Sciatic nerve (tissue), 2 donors: ENCODE measurements around the gene PNLDC1. TPM values are rescaled to one million over a fixed set of nuclear protein-coding genes. Genes with fewer than 3 reads are reported as not detected.
A peak's percentile ranks its signal among the peaks of the same experiment; 100 is the strongest.
"Not testable (repeated sequence)": the region's sequence is repeated elsewhere in the genome, so short reads cannot be mapped to it uniquely, and the experiment has no call there.

Source experiments
- ATAC-seq: fragments of 200-7000 bp; cut with Tn5 transposase; one replicate; pipeline ENCODE4 v1.9.1; 2020; ENCODE audit warnings: mild to moderate bottlenecking, moderate library complexity
- DNase-seq: peaks from one replicate; pipeline ENCODE4 v3.0.0-alpha.2; 2020; ENCODE audit warnings: low spot score
- intact Hi-C: fragments of 100-400 bp; cut with DNase I; formaldehyde crosslinking; loops from one replicate; pipeline ENCODE4 v1.14.2; 2022
- total RNA-seq: library from RNA; stranded (reverse); fragmentation: NEBNext Ultra II Directional; extraction: Animal tissue kit (Norgen Biotek cat#: 25700); gene quantifications from one replicate; pipeline ENCODE4 v1.2.1, GENCODE V29; 2021
- donor health status: DM: no; HTN: no; CAD: no.
- donor health status: DM: no; HTN: no; CAD: no.

Gene PNLDC1
- total RNA-seq, 1 donor from 2014 or later = not detected

DNA sequence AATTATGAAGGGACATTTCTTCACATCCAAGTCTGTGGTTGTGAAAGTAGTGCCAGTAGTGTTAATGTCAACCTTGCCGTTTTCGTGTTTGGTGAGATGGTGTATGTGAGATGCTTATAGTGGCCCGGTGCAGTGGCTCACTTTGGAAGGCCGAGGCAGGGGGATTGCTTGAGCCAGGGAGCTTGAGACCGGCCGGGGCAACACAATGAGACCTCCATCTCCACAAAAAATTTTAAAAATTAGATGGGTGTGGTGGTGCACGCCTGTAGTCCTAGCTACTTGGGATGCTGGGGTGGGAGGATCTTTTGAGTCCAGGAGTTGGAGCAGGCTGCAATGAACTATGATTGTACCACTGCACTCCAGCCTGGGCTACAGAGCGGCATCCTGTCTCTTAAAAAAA is 37.4 kb downstream of the PNLDC1 start:
- DNase-seq (no peak), ATAC-seq (no peak)
- intact Hi-C loops = no loop called here

GRCh38 chr6:159838020-159838744 is 38.1 kb downstream of the PNLDC1 start:
- no peak for ATAC-seq
- intact Hi-C loops = no loop called here
- DNase-seq = no peak

DNA sequence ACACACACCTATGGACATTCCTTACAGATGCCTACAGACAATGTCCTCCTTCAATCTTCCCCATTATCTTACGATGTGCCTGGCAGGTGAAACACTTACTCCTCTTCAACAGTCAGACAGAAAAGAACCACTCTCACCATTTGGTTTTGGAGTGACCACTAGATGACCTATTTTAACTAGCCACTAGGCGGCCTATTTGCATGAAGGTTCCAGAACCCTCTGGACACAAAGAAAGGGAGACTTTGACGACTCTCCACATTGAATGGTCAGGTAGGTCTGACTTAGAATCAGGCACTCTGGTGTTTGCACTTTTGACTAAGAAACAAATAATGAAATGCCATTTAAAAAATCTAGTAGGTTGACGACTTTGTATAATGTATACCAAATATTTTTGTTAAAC is 42.0 kb downstream of the PNLDC1 start:
- intact Hi-C loops = no loop called here
- DNase-seq (no peak), ATAC-seq (no peak)

DNA sequence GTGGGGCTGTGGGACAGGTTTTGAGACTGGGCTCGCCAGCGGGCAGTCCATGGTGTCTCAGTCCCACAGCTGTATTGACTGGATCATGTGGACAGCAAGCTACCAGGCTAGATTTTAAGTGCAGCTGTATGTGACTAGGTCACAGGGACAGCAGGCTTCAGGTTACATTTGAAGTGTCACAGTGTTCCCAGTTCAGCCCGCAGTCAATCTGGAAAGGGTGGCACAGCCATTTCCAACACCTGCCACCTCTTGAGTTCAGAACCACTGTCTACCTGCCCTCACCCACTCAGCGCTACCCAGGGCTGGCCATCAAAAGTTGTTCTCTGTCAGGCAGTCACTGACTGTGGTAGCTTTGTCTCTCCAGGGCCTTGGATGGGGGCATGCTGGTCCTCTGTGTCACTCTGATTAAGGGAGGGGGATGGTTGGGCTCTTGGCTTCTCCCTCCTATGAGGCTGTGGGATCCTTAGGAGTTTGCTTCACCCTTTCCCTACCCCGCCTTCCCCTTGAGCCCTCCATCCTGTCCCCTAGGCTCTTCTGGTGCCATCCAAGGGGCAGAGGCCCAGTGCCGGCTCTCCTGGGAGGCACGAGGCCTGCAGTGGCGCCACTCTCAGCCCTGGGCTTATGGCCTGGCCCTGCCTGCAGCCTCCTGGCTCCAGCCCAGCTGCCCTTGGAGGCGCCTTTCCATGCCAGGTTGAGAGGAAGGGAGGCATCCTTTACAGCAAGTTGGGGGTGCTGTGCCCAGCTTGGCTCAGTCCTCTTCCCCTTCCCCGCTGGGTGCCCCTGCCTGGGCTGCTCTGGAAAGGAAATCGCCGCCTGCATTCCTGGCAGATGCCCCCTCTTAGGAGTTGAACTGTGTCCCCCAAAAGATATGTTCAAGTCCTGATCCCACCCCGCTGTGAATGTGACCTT is 44.9 kb downstream of the PNLDC1 start:
- ATAC-seq = no peak
- DNase-seq = no peak
- intact Hi-C loops = no loop called here

DNA sequence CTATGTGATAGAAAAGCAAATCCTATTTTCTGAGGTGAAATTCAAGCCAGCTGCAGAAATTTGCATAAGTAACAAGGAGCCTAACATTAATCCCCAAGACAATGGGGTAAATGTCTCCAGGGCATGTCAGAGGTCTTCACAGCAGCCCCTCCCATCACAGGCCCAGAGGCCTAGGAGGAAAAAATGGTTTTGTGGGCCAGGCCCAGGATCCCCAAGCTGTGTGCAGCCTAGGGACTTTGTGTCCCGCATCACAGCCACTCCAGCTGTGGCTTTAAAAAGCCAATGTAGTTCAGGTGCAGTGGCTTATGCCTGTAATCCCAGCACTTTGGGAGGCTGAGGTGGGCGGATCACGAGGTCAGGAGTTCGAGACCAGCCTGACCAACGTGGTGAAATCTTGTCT is 48.5 kb downstream of the PNLDC1 start:
- intact Hi-C loops, ATAC-seq: not testable (repeated sequence)

GRCh38 chr6:159849851-159850250 is 49.8 kb downstream of the PNLDC1 start:
- intact Hi-C loops, ATAC-seq, DNase-seq: not testable (repeated sequence)

More for the DNA sequence above, 48.5 kb downstream of the PNLDC1 start:
- not testable (repeated sequence) for DNase-seq

- DNase-seq = no peak
- peak; percentile 30 for ATAC-seq
- intact Hi-C loops = no loop called here
Observed at GRCh38 chr6:159852877-159853276, 52.8 kb downstream of the PNLDC1 start.

DNA sequence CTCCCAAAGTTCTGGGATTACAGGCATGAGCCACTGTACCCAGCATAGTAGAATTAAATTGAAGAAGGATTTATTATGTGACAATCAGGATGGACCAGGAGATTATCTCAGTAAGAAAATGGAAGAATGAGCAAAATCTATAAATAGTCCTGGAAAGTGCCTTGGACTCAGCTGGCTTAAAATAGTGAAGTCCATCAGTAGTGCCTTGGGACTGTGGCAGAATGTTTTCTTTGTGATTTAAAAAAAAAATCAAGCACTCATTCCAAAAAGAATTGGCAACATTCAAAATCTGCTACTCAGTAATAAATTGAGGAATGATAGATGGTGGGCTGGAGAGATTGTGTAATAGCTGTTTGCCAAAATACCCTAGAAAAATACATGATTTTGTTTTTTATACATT is 53.7 kb downstream of the PNLDC1 start:
- intact Hi-C loops = no loop called here
- peak; percentile 81 for ATAC-seq
- no peak for DNase-seq

DNA sequence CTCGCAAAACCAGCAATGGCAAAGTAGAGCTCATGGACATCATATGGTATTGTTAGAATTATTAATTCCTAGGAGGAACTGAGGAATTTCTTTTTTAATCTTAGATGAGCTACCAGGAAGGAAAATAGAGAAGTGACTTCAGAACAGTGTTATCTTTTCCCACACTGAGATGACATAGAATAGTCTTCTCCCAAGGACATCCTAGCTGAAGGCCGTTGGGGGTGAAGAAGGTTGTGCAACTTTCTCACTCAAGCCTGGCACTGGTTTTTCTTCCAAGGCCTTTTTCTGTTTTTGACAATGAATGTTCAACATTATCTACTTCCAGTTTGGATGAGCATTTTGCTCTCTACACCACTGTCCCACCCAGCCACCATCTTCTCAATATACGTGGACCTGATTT is 54.9 kb downstream of the PNLDC1 start:
- DNase-seq (no peak), ATAC-seq (peak; percentile 42)
- intact Hi-C loops = no loop called here

DNA sequence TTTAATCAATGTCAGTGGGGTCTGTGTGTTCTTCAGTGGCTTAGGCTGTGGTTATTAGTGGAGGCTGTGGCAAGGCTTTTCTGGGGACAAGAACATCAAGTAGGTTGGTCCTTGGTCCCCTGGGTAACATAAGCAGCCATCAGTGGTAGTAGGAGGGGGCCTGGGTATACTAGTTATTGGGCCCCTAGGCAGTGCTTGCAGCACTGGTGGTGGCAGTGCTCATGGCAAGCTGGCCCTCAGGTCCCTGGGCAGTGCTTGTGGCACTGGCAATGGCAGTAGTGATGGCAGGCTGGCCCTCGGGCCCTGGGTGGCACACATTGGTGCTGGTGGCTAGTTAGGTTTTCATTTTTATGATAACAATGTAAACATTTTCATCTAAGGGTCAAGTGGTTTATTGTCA is 58.2 kb downstream of the PNLDC1 start:
- no peak for DNase-seq
- intact Hi-C loops = no loop called here
- ATAC-seq = no peak

- DNase-seq (no peak), ATAC-seq (no peak)
- intact Hi-C loops = no loop called here
Observed at GRCh38 chr6:159860482-159860881, 60.4 kb downstream of the PNLDC1 start.

DNA sequence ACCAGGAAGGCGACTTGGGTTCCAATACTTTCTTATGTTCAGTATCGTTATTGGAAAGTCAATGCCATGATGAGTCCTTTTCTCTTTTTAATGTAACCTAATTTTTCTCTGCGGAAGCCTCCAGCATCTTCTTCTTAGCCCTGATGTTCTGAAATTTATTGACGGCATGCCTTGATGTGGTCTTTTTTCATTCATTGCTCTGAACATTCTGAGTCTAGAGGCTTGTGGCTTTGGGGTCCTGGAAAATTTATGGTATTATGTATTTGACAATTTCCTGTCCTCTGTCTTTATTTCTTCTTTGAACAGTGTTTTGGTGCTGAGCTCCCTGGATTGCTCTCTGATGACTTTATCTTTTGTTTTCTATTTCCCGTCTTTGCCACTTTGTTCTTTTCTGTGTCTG is 62.0 kb downstream of the PNLDC1 start:
- no peak for ATAC-seq
- intact Hi-C loops = no loop called here

DNA sequence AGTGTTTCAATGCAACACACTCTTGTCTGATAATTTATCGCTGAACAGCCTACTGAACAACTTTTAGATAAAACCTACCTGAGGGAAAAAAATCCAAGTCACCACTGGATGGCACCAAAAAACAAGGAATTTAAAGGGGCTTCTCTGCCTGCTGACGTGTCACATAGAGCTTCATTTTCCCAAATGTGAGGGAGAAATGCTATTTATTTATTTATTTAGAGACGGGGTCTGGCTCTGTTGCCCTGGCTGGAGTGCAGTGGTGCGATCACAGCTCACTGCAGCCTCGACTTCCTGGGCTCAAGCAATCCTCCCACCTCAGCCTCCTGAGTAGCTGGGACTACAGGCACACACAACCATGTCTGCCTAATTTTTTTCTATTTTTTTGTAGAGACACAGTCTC is 63.3 kb downstream of the PNLDC1 start:
- DNase-seq, intact Hi-C loops: not testable (repeated sequence)
- peak; percentile 71 for ATAC-seq

More for the DNA sequence above, 62.0 kb downstream of the PNLDC1 start:
- no peak for DNase-seq

DNA sequence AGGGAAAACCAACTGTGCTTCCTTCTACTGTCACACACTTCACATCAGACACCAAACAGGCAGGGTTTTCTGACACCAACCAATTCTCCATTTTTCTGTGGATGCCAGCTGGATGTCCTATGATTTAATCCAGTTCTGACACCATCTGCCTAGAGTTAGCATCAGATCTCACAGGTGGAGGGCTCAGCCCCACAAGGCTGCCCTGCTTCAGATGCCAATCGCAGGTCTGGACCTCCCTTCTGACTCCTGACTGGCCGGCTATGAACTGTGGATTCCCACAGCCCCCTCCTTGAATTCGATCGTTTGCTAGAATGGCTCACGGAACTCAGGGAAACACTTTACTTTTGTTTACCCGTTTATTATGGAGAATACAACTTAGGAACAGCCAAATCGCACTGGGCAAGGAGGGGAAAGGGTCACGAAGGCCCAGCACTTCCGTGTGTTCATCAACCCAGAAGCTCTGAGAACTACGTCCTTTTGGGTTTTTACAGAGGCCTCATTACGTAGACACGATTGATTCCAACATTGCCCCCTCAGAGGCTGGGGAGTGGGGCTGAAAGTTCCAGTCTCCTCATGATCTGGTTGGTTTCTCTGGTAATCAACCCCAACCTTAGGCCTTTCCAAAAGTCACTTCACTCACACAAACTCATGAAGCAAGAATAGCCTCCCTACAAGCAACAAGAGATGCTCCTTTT is 65.3 kb downstream of the PNLDC1 start:
- intact Hi-C loops = no loop called here
- DNase-seq (no peak), ATAC-seq (no peak)

DNA sequence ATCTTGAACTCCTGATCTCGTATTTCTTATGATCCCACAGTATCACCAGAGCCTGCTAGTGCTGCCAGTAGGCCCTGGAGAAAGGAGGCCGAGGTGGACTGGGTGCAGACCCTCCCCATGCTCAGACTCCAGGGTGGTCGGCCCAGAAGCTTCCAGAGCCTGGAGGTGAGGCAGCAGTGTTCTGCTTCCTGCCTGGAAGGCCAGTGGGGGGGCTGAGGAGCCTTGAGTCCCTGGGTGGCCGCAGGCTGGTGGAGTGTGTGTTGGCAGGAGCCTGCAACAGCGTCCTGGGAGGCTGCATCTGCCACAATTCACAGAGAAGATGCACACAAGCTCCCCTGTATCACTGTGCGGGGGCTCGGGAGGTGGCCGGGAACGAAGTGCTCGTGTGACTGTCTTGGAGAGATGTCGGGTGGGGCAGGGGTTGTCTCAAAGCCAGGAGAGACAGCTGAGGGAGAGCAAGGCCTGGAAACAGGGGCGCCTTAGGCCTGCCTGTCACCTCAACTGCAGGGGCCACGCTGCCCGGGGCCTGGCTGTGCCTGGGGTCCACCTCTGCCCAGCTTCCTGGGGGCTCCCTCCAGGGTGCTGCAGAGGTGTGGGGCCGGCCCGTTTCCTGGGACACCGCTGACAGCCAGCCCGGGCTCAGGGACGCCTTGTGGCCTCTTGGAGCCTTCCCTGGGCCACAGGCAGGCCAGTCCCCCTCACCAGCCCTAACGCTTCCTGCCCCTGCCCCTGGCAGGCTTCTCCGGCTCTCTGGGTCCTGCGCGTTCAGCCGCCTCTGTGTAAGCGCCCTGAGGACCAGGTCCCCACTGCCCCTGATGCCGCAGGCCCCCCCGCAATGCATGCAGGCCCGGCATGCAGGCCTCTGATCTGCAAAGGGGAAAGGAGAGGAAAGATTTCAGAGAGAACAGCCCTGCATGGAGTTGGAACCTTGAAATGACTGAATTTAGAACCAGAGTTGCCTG is 66.5 kb downstream of the PNLDC1 start:
- ATAC-seq = no peak
- intact Hi-C loops = no loop called here
- no peak for DNase-seq
